Measurements from ENCODE around the gene ERMAP.

The ERMAP gene, protein sequence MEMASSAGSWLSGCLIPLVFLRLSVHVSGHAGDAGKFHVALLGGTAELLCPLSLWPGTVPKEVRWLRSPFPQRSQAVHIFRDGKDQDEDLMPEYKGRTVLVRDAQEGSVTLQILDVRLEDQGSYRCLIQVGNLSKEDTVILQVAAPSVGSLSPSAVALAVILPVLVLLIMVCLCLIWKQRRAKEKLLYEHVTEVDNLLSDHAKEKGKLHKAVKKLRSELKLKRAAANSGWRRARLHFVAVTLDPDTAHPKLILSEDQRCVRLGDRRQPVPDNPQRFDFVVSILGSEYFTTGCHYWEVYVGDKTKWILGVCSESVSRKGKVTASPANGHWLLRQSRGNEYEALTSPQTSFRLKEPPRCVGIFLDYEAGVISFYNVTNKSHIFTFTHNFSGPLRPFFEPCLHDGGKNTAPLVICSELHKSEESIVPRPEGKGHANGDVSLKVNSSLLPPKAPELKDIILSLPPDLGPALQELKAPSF

DNA sequence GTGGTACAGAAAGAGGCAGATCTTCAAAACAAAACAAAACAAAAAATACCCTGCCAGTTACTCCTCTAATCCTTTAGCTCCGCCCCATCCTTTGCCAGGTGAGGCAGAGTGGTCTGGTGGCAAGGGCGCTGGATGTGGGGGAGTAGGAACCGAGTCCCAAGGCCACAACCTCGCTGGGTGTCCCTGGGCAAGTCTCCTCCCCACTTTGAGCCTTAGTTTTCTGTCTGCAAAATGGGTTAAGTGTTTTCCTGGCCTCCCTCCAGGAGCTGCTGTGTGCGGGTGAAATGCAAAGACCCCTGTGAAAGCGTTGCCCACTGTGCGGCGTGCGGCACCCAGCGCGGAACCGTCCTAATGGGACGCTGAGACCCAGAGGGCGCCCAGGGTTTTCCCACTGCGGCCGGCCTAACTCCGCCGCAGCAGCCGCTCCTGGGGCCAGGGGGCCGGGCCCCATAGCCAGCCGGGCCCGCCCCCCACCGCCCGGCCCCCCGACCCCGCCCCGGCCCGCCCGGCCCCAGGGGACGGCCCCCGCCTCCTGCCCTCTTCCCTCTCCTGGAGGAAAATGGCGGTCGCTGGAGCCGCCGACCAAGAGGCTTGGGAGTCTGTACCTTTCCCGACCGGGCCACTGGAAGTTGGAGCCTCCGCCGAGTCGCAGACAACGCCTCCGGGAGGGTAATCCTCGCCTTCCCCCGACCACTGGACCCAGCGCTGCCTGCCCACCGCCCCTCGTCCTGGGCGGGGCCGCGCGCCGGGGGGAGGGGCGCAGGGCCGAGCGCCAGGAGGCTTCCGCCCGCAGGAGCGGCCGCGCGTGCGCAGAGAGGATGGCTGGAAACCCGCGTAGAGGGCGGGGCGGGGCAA lies at the start of gene ERMAP, which contains the start of gene SVBP:
ERMAP (plus strand) TSS at position 538 of the 855 bp plus-strand sequence. CDS start 13,327 bp downstream, outside the sequence.
SVBP (minus strand) TSS at position 813 of the 855 bp plus-strand sequence. CDS start 853 bp downstream, outside the sequence.
- TF ChIP-seq, protein P1, sequence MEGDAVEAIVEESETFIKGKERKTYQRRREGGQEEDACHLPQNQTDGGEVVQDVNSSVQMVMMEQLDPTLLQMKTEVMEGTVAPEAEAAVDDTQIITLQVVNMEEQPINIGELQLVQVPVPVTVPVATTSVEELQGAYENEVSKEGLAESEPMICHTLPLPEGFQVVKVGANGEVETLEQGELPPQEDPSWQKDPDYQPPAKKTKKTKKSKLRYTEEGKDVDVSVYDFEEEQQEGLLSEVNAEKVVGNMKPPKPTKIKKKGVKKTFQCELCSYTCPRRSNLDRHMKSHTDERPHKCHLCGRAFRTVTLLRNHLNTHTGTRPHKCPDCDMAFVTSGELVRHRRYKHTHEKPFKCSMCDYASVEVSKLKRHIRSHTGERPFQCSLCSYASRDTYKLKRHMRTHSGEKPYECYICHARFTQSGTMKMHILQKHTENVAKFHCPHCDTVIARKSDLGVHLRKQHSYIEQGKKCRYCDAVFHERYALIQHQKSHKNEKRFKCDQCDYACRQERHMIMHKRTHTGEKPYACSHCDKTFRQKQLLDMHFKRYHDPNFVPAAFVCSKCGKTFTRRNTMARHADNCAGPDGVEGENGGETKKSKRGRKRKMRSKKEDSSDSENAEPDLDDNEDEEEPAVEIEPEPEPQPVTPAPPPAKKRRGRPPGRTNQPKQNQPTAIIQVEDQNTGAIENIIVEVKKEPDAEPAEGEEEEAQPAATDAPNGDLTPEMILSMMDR (IDR thresholded peaks at IDR 0.05; ENCODE audit: low read depth, low read length, missing control alignments), result no peak
- peak within 1 kb of the TSS; percentile 59 for H3K4me3 ChIP-seq (replicated peaks; ENCODE audit: low read depth, low read length)
- peak; percentile 36 for DNase-seq (ENCODE audit: extremely low read depth, low read depth)

DNA sequence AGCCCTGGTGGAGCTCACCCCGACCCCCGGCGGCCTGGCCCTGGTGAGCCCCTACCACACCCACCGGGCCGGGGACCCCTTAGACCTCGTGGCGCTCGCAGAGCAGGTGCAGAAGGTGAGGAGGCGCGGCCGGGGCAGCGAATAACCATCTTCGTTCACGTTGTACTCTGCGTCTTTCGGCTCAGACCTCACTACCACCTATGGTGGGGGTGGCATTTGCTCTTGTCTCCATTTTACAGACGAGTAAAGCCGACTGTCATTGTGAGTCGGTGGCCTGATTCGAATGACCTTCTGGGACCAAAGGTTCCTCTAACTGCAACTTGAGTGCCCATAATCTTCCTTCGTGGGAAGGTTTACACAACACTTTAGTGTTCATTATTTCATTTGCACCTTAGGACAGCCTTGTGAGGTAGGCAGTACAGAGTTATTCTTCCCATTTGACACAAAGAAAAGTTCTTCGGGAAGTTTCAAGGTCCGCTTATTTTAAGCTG lies 49.4 kb upstream of the ERMAP start:
- peak overlapping the region; percentile 93 for H3K4me3 ChIP-seq (replicated peaks; ENCODE audit: low read depth, low read length)
- TF ChIP-seq, protein P1 (IDR thresholded peaks at IDR 0.05; ENCODE audit: low read depth, low read length, missing control alignments), result no peak
- DNase-seq (ENCODE audit: extremely low read depth, low read depth), result no peak

DNA sequence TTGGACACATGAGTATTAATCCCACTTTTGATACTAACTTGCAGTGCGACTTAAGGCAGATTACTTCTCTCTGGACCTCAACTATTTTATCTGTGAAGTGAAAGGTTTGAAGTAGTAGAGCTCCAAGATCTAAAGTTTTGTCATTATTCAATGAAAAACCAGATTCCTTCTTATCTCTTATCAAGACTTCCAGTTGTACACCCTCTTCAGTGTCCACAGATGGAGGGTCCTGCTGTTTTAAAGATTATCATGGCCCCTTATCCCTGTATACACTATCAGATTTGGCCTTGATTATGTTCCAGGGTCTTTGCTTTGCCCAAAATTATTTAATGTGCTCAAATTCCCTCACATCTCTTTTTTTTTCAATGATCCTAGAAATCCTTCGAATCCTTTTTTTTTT lies 48.8 kb upstream of the ERMAP start:
- TF ChIP-seq, protein P1 (IDR thresholded peaks at IDR 0.05; ENCODE audit: low read depth, low read length, missing control alignments), result no peak
- H3K4me3 ChIP-seq (replicated peaks; ENCODE audit: low read depth, low read length), result peak overlapping the region; percentile 93
- no peak for DNase-seq (ENCODE audit: extremely low read depth, low read depth)

DNA sequence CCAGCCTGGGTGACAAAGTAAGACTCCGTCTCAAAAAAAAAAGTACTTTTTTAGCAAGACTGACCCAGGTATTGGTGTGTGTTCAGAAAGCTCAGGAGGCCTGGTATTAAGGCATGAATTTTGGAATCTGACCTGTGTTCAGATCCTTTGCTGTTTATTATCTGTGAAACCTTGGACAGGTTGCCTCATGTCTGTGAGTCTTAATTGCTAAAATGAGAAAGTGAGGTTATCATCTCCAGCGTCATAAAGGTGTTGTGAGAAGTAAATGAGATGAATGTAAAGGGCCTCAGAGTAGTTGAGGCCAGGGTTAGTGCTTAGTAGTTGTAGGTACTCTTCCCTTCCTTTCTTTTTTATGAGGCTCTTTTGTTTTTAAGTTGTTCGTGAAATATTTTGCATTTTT lies 47.1 kb upstream of the ERMAP start:
- DNase-seq (ENCODE audit: extremely low read depth, low read depth), result no peak
- no peak overlapping the region for H3K4me3 ChIP-seq (replicated peaks; ENCODE audit: low read depth, low read length)
- TF ChIP-seq, protein P1 (IDR thresholded peaks at IDR 0.05; ENCODE audit: low read depth, low read length, missing control alignments), result no peak

DNA sequence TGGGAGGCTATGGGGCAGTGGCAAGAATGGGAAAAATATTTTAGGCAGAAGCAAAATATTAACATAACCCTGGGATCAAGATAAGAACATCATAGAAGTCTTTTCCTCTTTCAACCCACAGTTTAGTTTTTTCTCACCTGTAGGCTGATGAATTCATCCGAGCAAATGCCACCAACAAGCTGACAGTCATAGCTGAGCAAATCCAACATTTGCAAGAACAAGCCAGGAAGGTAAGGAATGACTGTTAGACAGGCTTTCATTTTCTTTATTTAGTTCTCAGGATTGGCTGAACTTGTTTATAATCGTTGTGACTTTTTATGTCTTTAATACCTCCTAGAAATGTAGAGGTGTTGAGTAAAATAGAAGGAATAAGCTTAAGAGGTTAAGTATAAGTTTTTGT lies 43.5 kb upstream of the ERMAP start:
- no peak for DNase-seq (ENCODE audit: extremely low read depth, low read depth)
- H3K4me3 ChIP-seq (replicated peaks; ENCODE audit: low read depth, low read length), result no peak overlapping the region
- TF ChIP-seq, protein P1 (IDR thresholded peaks at IDR 0.05; ENCODE audit: low read depth, low read length, missing control alignments), result no peak

DNA sequence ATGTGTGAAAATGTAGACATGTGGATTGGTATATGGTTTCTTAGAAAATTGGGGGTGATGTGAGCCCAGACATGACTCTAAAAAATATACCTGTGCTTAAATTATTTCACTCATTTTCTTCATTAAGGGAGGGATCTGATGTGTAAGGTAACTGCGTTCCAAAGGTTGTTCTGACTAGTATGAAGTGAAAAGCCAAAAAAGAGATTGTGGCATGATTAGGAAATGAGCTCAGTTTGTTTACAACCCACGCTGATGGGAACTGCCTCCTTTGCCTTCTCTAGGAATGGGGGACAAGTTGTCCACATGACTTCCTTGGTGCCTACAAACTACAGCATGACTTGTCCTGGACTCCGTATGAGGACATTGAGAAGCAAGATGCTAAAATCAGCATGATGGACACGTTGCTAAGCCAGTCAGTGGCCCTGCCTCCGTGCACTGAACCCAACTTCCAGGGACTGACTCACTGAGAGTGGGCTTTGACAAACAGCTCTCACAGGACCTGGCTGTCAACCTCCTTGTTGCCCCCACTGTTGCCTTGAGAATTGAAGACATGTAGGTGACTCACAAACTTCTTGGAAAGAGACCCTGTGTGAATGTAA lies 41.9 kb upstream of the ERMAP start:
- DNase-seq (ENCODE audit: extremely low read depth, low read depth), result no peak
- no peak overlapping the region for H3K4me3 ChIP-seq (replicated peaks; ENCODE audit: low read depth, low read length)
- TF ChIP-seq, protein P1 (IDR thresholded peaks at IDR 0.05; ENCODE audit: low read depth, low read length, missing control alignments), result no peak
